Brain microvascular endothelial cell (primary cell): ENCODE data around the gene LIN37.
A peak's percentile ranks its signal among the peaks of the same experiment; 100 is the strongest.

Experiments
- DNase-seq: peaks from one replicate; pipeline ENCODE4 v3.0.0-alpha.2; 2020
- H3K27ac ChIP-seq: fragments of 250-450 bp; sonication (Bioruptor Pico); 2 replicates; pipeline ENCODE4 v1.5.1; 2020; ENCODE audit warnings: mild to moderate bottlenecking, moderate library complexity
- H3K27me3 ChIP-seq: fragments of 250-450 bp; sonication (Bioruptor Pico); replicated peaks from 2 replicates; pipeline ENCODE4 v1.5.1; 2020; ENCODE audit warnings: mild to moderate bottlenecking
- H3K36me3 ChIP-seq: fragments of 250-450 bp; sonication (Bioruptor Pico); replicated peaks from 2 replicates; pipeline ENCODE4 v1.5.1; 2020; ENCODE audit warnings: mild to moderate bottlenecking
- H3K4me3 ChIP-seq: 2 replicates; pipeline ENCODE4 v1.5.1; 2011; ENCODE audit warnings: low read depth, mild to moderate bottlenecking, control low read depth, low read length, moderate library complexity
- CTCF ChIP-seq: IDR thresholded peaks from 2 replicates; pipeline ENCODE4 v1.5.1; 2011; ENCODE audit warnings: low read depth, mild to moderate bottlenecking, moderate library complexity, low read length, control low read depth, inconsistent platforms; ENCODE audit errors: missing control alignments
- in situ Hi-C: cut with HindIII; loops from 2 replicates; pipeline ENCODE4 v1.10.0; 2017; ENCODE audit warnings: low sequenced_read_pairs, low pct_ligation_motif_present

LIN37 gene

GRCh38 chr19:35746087-35746462, 2.3 kb upstream of the LIN37 start:
- Histone ChIP-seq H3K27me3 (no peaks in the 10 kb centered on the region), H3K4me3 (peak overlapping the region; percentile 84), H3K36me3 (no peaks in the 10 kb centered on the region), H3K27ac (peak overlapping the region; percentile 96)
- in situ Hi-C loops = no loop called here
- DNase-seq = no peak
- TF ChIP-seq CTCF = no peak

GRCh38 chr19:35746531-35746930, 1.8 kb upstream of the LIN37 start:
- Histone ChIP-seq H3K4me3 (peak overlapping the region; percentile 84), H3K27me3 (no peaks in the 10 kb centered on the region), H3K36me3 (no peaks in the 10 kb centered on the region), H3K27ac (no peak overlapping the region)
- DNase-seq = no peak
- in situ Hi-C loops = no loop called here
- TF ChIP-seq CTCF = no peak

- no peaks in the 10 kb centered on the region for H3K27me3 ChIP-seq
- DNase-seq = no peak
- no peak overlapping the region for H3K4me3 ChIP-seq
- H3K36me3 ChIP-seq = peaks cover 21% of the 10 kb centered on the region
- H3K27ac ChIP-seq = no peak overlapping the region
- in situ Hi-C loops = no loop called here
- TF ChIP-seq CTCF = no peak
Observed at GRCh38 chr19:35750167-35750566, 1.8 kb downstream of the LIN37 start.

GRCh38 chr19:35751839-35752745, 3.7 kb downstream of the LIN37 start:
- H3K27ac ChIP-seq = no peak overlapping the region

GRCh38 chr19:35752746-35753350, 4.5 kb downstream of the LIN37 start:
- no peak for DNase-seq
- Histone ChIP-seq H3K36me3 (peaks cover 21% of the 10 kb centered on the region), H3K27ac (no peak overlapping the region), H3K27me3 (no peaks in the 10 kb centered on the region), H3K4me3 (no peak overlapping the region)
- in situ Hi-C loops = no loop called here
- TF ChIP-seq CTCF = no peak

More at GRCh38 chr19:35751839-35752745, 3.7 kb downstream of the LIN37 start:
- H3K27me3 ChIP-seq = no peaks in the 10 kb centered on the region
- H3K4me3 ChIP-seq = no peak overlapping the region
- in situ Hi-C loops = no loop called here
- peaks cover 21% of the 10 kb centered on the region for H3K36me3 ChIP-seq
- DNase-seq = no peak
- no peak for TF ChIP-seq CTCF
